ENCODE data around the gene ORC5.

- TF ChIP-seq CTCF (IDR thresholded peaks at IDR 0.05) (no peak), EP300 (IDR thresholded peaks at IDR 0.05) (no peak)
These were observed 15.4 kb downstream of the ORC5 start for GRCh38 chr7:104192434-104192833.

Data from ovary (tissue), 3 donors.